Keratinocyte (primary cell): ENCODE data around the gene CLOCK.

Experiments used
- EZH2 ChIP-seq: IDR thresholded peaks from one replicate; pipeline ENCODE4 v1.6.1; 2012; ENCODE audit warnings: inconsistent platforms, mild to moderate bottlenecking, low read length, moderate library complexity
- TF ChIP-seq, protein P1 (sequence below), 3 experiments: IDR thresholded peaks in 1 of 3; conservative IDR thresholded peaks in 1 of 3; optimal IDR thresholded peaks in 1 of 3; 2 replicates in 2 of 3; 3 replicates in 1 of 3; pipeline versions ENCODE3 to v1.5.1; 2011; ENCODE audit warnings: low read length in 3 of 3, mild to moderate bottlenecking in 3 of 3, moderate library complexity in 2 of 3, control low read depth in 1 of 3, inconsistent platforms in 1 of 3; ENCODE audit not compliant: insufficient read depth in 2 of 3; ENCODE audit errors: extremely low read depth in 1 of 3

DNA sequence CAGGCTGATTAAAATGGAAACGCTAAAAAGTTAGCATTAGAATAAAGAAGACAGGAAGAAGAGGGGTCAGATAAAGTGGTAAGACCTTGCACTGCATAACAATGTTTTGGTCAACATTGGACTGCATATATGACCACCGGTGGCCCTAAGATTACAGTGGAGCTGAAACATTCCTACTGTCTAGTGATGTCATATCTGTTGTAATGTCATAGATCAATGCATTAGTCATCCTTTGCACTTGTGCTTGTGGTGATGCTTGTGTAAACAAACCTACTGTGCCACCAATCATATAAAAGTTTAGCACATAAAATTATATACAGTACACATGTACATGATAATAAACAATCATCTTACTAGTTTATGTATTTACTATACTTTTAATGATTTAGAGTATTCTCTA, 78.0 kb downstream of the CLOCK start:
- TF ChIP-seq, protein P1, sequence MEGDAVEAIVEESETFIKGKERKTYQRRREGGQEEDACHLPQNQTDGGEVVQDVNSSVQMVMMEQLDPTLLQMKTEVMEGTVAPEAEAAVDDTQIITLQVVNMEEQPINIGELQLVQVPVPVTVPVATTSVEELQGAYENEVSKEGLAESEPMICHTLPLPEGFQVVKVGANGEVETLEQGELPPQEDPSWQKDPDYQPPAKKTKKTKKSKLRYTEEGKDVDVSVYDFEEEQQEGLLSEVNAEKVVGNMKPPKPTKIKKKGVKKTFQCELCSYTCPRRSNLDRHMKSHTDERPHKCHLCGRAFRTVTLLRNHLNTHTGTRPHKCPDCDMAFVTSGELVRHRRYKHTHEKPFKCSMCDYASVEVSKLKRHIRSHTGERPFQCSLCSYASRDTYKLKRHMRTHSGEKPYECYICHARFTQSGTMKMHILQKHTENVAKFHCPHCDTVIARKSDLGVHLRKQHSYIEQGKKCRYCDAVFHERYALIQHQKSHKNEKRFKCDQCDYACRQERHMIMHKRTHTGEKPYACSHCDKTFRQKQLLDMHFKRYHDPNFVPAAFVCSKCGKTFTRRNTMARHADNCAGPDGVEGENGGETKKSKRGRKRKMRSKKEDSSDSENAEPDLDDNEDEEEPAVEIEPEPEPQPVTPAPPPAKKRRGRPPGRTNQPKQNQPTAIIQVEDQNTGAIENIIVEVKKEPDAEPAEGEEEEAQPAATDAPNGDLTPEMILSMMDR (optimal IDR thresholded peaks at IDR 0.05 in 1 of 3, IDR thresholded peaks at IDR 0.05 in 1 of 3, conservative IDR thresholded peaks at IDR 0.05 in 1 of 3; ENCODE audit: extremely low read depth in 1 of 3, insufficient read depth in 2 of 3, low read length in 3 of 3): no peak
- TF ChIP-seq EZH2: no peak
